Lower leg skin (tissue), 4 donors: ENCODE measurements around the gene SMIM22. TPM values are rescaled to one million over a fixed set of nuclear protein-coding genes. Genes with fewer than 3 reads are reported as not detected.

Experiments used
- DNase-seq, 2 donors: peaks; one replicate each; pipeline ENCODE4 v3.0.0-alpha.2; 2019; ENCODE audit warnings: low spot score in 2 of 2
- H3K4me3 ChIP-seq: fragments of 200-600 bp; sonication (generic); 2 replicates; pipeline ENCODE4 v1.5.1; 2017; ENCODE audit warnings: mild to moderate bottlenecking, low read depth; ENCODE audit not compliant: poor library complexity, severe bottlenecking
- POLR2A ChIP-seq, 2 donors: fragments of 450-650 bp; IDR thresholded peaks; one replicate each; pipeline ENCODE4 v1.6.1; 2016 to 2017; ENCODE audit warnings: antibody characterized with exemption in 2 of 2, mild to moderate bottlenecking in 1 of 2, moderate library complexity in 1 of 2
- WGBS, 2 donors: methylation state at CpG; one replicate each; pipeline ENCODE4 v1.1.5; 2018; 5-methylcytosine and 5-hydroxymethylcytosine counted together
- intact Hi-C: fragments of 100-400 bp; cut with DNase I; formaldehyde crosslinking; loops from one replicate; pipeline ENCODE4 v1.15.0; 2023; ENCODE audit warnings: low total_unique reads
- total RNA-seq, 4 donors: library from RNA; depleted of rRNA; stranded (reverse); fragments of >200 nt; gene quantifications; one replicate each; pipeline ENCODE4 v1.1.0, GENCODE V29; 2016
- TF ChIP-seq, protein P1 (sequence below), 3 donors: fragments of 450-650 bp; IDR thresholded peaks; one replicate each; pipeline ENCODE4 v1.5.1; 2016; ENCODE audit warnings: antibody characterized with exemption in 3 of 3, mild to moderate bottlenecking in 3 of 3, moderate library complexity in 2 of 3

Gene SMIM22
- total RNA-seq, 4 donors from 2014 or later, result 6.6 to 10.6 (median 7.6) TPM; not detected in 1

DNA sequence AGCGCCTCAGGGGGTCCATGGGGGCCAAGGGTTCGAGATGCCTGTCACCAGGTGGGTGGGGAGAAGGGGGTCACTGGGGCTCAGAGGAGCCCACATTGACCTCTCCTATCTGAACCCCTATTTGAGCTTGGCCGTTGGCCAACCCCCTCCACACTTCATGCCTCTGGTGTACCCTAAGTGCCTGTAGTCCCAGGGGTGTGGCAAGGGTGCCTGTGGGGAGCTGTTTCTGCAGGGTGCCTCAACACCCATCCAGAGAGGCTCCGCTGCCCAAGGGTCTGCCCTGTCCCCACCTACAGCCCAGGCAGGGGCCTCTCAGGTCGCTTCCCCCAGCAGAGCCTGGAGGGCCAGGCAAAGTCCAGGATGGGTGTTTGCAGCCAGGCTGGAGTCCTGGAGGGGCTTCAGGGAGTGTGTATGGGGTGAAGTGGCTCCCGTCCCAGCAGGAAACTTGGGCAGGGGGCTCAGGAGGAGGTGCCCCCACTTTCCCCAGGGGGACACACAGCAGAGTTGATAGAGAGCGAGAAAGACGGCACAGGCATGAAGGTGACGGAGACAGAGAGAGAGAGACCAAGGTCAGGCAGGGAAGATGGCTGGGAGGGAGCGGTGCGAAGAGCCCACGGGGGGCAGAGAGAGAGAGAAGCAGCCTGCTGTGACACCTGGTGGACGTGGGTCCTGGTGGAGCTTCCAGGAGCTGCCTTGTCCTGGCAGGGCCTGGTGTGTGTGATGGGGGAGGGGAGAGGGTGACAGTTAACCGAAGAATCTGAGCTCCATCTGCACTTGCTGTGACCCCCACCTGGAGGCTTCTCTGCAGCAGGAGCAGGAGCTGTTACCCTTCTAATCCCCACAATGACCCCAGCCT is 7.3 kb upstream of the SMIM22 start, which contains the start of gene SEPTIN12:
Gene SEPTIN12 (minus strand): TSS at position 719 of the 856 bp plus-strand sequence. CDS start 700 bp downstream, at position 19.
- DNase-seq, result no peak
- no peak within 1 kb of the TSS for H3K4me3 ChIP-seq
- intact Hi-C loops, result no loop called here
- WGBS, 2 donors, result 80 to 86% methylated on average over 13 to 14 of the region's 14 CpGs
- TF ChIP-seq, protein P1, sequence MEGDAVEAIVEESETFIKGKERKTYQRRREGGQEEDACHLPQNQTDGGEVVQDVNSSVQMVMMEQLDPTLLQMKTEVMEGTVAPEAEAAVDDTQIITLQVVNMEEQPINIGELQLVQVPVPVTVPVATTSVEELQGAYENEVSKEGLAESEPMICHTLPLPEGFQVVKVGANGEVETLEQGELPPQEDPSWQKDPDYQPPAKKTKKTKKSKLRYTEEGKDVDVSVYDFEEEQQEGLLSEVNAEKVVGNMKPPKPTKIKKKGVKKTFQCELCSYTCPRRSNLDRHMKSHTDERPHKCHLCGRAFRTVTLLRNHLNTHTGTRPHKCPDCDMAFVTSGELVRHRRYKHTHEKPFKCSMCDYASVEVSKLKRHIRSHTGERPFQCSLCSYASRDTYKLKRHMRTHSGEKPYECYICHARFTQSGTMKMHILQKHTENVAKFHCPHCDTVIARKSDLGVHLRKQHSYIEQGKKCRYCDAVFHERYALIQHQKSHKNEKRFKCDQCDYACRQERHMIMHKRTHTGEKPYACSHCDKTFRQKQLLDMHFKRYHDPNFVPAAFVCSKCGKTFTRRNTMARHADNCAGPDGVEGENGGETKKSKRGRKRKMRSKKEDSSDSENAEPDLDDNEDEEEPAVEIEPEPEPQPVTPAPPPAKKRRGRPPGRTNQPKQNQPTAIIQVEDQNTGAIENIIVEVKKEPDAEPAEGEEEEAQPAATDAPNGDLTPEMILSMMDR (IDR thresholded peaks at IDR 0.05), result no peak

DNA sequence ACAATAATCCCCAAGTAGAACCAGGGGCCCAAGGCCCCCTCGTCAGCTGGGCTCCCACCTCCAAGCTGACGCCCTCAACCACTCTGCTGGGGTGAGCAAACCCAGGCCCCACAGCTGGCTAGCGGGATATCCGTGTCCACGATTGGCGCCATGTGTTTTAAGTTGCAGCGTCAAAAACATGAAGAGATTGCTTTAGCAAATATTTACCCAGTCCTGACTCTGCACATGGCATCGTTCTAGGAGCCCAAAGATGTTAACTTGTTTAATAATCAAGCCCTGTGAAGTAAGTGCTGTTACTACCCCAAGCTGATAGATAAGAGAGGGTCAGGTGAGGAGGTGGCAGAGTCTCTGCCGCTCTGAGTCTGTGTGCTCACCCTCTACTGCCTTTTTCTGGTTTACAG is 6.7 kb upstream of the SMIM22 start:
- intact Hi-C loops, result no loop called here
- TF ChIP-seq, protein P1 (IDR thresholded peaks at IDR 0.05), result no peak
- no peak for TF ChIP-seq POLR2A (IDR thresholded peaks at IDR 0.05)
- 76% methylated on average over 9 of the region's 9 CpGs for WGBS, 2 donors

DNA sequence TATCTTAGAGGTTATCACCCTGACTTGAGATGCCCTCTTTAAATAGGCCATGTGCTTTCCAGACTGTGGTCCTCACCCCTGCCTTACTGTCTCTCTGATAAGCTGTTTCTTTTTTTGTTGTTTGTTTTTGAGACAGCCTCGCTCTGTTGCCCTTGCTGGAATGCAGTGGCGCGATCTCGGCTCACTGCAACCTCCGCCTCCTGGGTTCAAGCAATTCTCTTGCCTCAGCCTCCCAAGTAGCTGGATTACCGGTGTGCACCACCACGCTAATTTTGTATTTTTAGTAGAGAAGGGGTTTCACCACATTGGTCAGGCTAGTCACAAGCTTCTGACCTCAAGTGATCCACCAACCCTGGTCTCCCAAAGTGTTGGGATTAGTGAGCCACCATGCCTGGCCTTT is 6.3 kb upstream of the SMIM22 start:
- no peak overlapping the region for H3K4me3 ChIP-seq
- TF ChIP-seq, protein P1 (IDR thresholded peaks at IDR 0.05), result no peak
- no peak for TF ChIP-seq POLR2A (IDR thresholded peaks at IDR 0.05)
- intact Hi-C loops, result no loop called here
- no peak for DNase-seq
- 92 to 93% methylated on average over 7 of the region's 7 CpGs for WGBS, 2 donors

More for the DNA sequence above, 6.7 kb upstream of the SMIM22 start:
- no peak overlapping the region for H3K4me3 ChIP-seq
- no peak for DNase-seq

GRCh38 chr16:4790261-4790660 is 4.9 kb upstream of the SMIM22 start:
- intact Hi-C loops, result no loop called here
- H3K4me3 ChIP-seq, result no peak overlapping the region
- WGBS, 2 donors, result 83 to 84% methylated on average over 10 of the region's 10 CpGs
- no peak for TF ChIP-seq POLR2A (IDR thresholded peaks at IDR 0.05)
- TF ChIP-seq, protein P1 (IDR thresholded peaks at IDR 0.05), result no peak
- no peak for DNase-seq

GRCh38 chr16:4790871-4791270 is 4.3 kb upstream of the SMIM22 start:
- WGBS, 2 donors, result 70 to 71% methylated on average over 10 of the region's 10 CpGs
- TF ChIP-seq, protein P1 (IDR thresholded peaks at IDR 0.05), result no peak
- no peak for TF ChIP-seq POLR2A (IDR thresholded peaks at IDR 0.05)
- intact Hi-C loops, result no loop called here
- no peak overlapping the region for H3K4me3 ChIP-seq
- no peak for DNase-seq
